H1 (cell line): Measurements from ENCODE around the gene AIFM2. TPM values are rescaled to one million over a fixed set of nuclear protein-coding genes. Genes with fewer than 3 reads are reported as not detected.

Experiments
- GTF2F1 ChIP-seq: IDR thresholded peaks from 2 replicates; pipeline ENCODE4 v1.6.1; 2012; ENCODE audit warnings: low read depth, low read length, improper control_type of control experiment, borderline replicate concordance
- HDAC2 ChIP-seq, 2 experiments: fragments of 300-600 bp in 1 of 2; sonication (generic) in 1 of 2; IDR thresholded peaks; 2 replicates each; pipeline ENCODE4 v1.6.1; 2011 to 2012; ENCODE audit warnings: low read depth in 2 of 2, low read length in 2 of 2, mild to moderate bottlenecking in 2 of 2, moderate library complexity in 2 of 2, borderline replicate concordance in 1 of 2, inconsistent platforms in 1 of 2
- PHF8 ChIP-seq: fragments of 200-600 bp; sonication (generic); conservative IDR thresholded peaks from 2 replicates; pipeline ENCODE4 v1.7.1; 2012; ENCODE audit warnings: low read depth, mild to moderate bottlenecking, inconsistent platforms, low read length, moderate library complexity
- SP2 ChIP-seq: IDR thresholded peaks from 2 replicates; pipeline ENCODE4 v1.6.1; 2012; ENCODE audit warnings: mild to moderate bottlenecking, low read length, inconsistent platforms
- polyA plus RNA-seq, 7 experiments: library from polyadenylated mRNA; depleted of rRNA in 3 of 7; stranded (reverse) in 5 of 7; unstranded in 2 of 7; fragments of >200 nt in 5 of 7; fragments of 200-250 nt in 2 of 7; gene quantifications; 1 replicate in 5 of 7; 2 replicates in 1 of 7; 4 replicates in 1 of 7; pipeline versions ENCODE4 v1.2.1 to v1.2.3, GENCODE V29; 2011 to 2013; ENCODE audit warnings: missing spikeins in 2 of 7, mixed read lengths in 2 of 7
- total RNA-seq: library from RNA; stranded (reverse); fragmentation: NEBNext Ultra II Directional; extraction: Animal tissue kit (Norgen Biotek cat#: 25700); gene quantifications from 2 replicates; pipeline ENCODE4 v1.2.1, GENCODE V29; 2021

AIFM2 gene
- total and polyA plus RNA-seq, 2 of the 8 experiments (the other 6 are each of a cell fraction or from before 2014, with no cell fraction given) = 4.0 TPM

GRCh38 chr10:70078937-70079336, 53.7 kb downstream of the AIFM2 start (continued):
- TF ChIP-seq GTF2F1 (no peak), SP2 (no peak), PHF8 (no peak), HDAC2 (IDR thresholded peaks at IDR 0.05; ENCODE audit: borderline replicate concordance in 1 of 2, low read depth in 2 of 2, low read length in 2 of 2) (no peak)
